Right lobe of liver (tissue), 4 donors: ENCODE measurements around the gene METAP1.

ENCODE experiments used
- CTCF ChIP-seq, 4 donors: fragments of 200-600 bp in 3 of 4; fragments of 450-650 bp in 1 of 4; IDR thresholded peaks; one replicate each; pipeline versions ENCODE4 v1.5.1 to v1.8.0; 2016 to 2022; ENCODE audit warnings: antibody characterized with exemption in 4 of 4, mild to moderate bottlenecking in 2 of 4
- POLR2A ChIP-seq: fragments of 450-650 bp; IDR thresholded peaks from one replicate; pipeline ENCODE4 v1.6.1; 2017; ENCODE audit warnings: antibody characterized with exemption, mild to moderate bottlenecking
- donor health status: DM: no; HTN: no; CAD: no.
- donor health status: DM: no; HTN: no; CAD: no.
- donor health status: DM: no; HTN: yes; CAD: no.

- TF ChIP-seq POLR2A (no peak), CTCF (IDR thresholded peaks at IDR 0.05) (no peak)
Measured at GRCh38 chr4:99078931-99079624, 83.6 kb downstream of the METAP1 start.
